HUES6 (cell line): ENCODE results near the gene NFIA.

Source experiments
- H3K27ac ChIP-seq: 2 replicates; pipeline ENCODE4 v1.7.0; 2013; ENCODE audit warnings: low read depth, mild to moderate bottlenecking, low read length, inconsistent platforms
- H3K27me3 ChIP-seq: 2 replicates; pipeline ENCODE4 v1.6.1; 2013; ENCODE audit warnings: low read length; ENCODE audit not compliant: control insufficient read depth, insufficient read depth
- H3K36me3 ChIP-seq: 2 replicates; pipeline ENCODE4 v1.6.1; 2013; ENCODE audit warnings: low read length; ENCODE audit not compliant: control insufficient read depth, insufficient read depth
- H3K4me1 ChIP-seq: 2 replicates; pipeline ENCODE4 v1.6.1; 2013; ENCODE audit warnings: low read length; ENCODE audit not compliant: control insufficient read depth, insufficient read depth
- H3K4me3 ChIP-seq: 2 replicates; pipeline ENCODE4 v1.5.1; 2013; ENCODE audit warnings: low read depth, low read length
- H3K9ac ChIP-seq: one replicate; pipeline ENCODE4 v1.6.1; 2013; ENCODE audit warnings: mild to moderate bottlenecking, low read length
- H3K9me3 ChIP-seq: 2 replicates; pipeline ENCODE4 v1.6.1; 2013; ENCODE audit warnings: low read depth, low read length; ENCODE audit not compliant: control insufficient read depth, insufficient read depth

The NFIA gene

DNA sequence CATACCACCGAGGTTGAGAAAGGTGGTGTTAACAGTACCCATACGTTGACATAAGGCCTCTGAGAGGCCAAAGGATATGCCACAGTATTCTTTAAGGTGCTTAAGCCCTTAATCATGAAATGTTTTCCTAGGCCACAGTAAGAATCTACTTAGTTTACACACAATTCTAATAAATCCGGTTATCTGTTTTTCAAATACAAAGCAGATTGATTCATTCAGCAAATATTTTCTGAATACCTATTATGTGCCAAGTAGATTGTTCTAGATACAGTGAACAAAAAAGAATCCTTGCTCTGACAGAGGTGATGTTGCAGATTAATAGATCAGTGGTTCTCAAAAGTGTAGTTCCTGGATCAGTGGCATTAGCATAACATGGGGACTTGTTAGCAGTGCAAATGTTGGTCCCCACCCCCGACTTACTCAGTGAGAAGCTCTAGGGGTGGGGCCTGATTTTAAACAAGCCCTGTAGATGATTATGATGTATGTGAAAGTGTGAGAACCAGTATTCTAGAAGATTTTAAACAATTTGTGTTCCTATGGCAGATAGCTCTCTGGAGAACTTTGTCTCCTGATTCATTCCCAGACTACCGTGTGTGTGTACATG lies 61.6 kb downstream of the NFIA start:
- Histone ChIP-seq H3K9me3 (no peaks in the 10 kb centered on the region), H3K27ac (no peak overlapping the region), H3K36me3 (no peaks in the 10 kb centered on the region), H3K27me3 (no peaks in the 10 kb centered on the region), H3K9ac (no peak overlapping the region), H3K4me3 (no peak overlapping the region), H3K4me1 (peaks cover 24% of the 10 kb centered on the region)

- Histone ChIP-seq H3K27me3 (no peaks in the 10 kb centered on the region), H3K4me1 (peaks cover 9% of the 10 kb centered on the region; the same call in 1 of the 2 replicates), H3K27ac (no peak overlapping the region), H3K9ac (no peak overlapping the region), H3K9me3 (no peaks in the 10 kb centered on the region), H3K4me3 (no peak overlapping the region), H3K36me3 (no peaks in the 10 kb centered on the region)
Observed at GRCh38 chr1:61149010-61149860, 66.9 kb downstream of the NFIA start.

- Histone ChIP-seq H3K4me1 (peaks cover 9% of the 10 kb centered on the region; the same call in 1 of the 2 replicates), H3K27ac (no peak overlapping the region), H3K9me3 (no peaks in the 10 kb centered on the region), H3K4me3 (no peak overlapping the region), H3K9ac (no peak overlapping the region), H3K27me3 (no peaks in the 10 kb centered on the region), H3K36me3 (no peaks in the 10 kb centered on the region)
Observed at GRCh38 chr1:61151565-61151964, 69.2 kb downstream of the NFIA start.

- Histone ChIP-seq H3K4me3 (no peak overlapping the region), H3K9me3 (no peaks in the 10 kb centered on the region), H3K4me1 (peaks cover 11% of the 10 kb centered on the region; the same call in 1 of the 2 replicates), H3K27me3 (no peaks in the 10 kb centered on the region), H3K27ac (no peak overlapping the region), H3K9ac (no peak overlapping the region), H3K36me3 (no peaks in the 10 kb centered on the region)
Observed at GRCh38 chr1:61152066-61152465, 69.7 kb downstream of the NFIA start.

DNA sequence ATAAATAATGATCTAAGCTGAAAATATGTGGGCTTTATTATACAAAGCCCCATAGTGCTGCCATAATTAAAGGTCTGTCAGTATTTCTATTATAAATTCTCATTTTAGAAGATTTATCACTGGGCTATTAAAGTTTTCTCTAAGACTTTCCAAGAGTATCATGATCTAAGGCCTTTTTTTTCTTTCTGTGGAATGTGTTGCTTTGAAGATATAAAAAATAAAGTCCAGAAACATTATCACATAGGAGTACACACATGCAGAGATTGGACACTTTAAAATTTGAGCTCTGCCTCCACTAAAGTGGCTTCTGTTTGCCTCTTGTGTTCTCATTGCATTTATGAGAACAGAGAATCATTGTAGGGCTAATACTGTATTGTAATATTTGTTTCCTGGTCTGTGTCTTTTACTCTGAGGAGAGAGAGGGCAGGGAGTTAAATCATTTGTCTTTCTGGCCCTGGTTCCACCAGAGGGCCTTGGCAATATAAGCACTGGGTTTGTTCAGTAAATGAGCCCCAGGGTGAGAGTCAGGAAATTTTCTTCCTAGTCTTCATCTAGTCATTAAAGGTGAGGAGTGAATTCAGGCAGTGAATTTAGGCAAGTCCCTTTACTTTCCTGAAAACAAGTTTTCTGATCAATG lies 70.2 kb downstream of the NFIA start:
- no peak overlapping the region for H3K9ac ChIP-seq
- H3K9me3 ChIP-seq = no peaks in the 10 kb centered on the region
- no peak overlapping the region for H3K4me3 ChIP-seq
- no peak overlapping the region for H3K27ac ChIP-seq
- no peaks in the 10 kb centered on the region for H3K36me3 ChIP-seq
- H3K4me1 ChIP-seq = peaks cover 15% of the 10 kb centered on the region; the same call in 1 of the 2 replicates
- no peaks in the 10 kb centered on the region for H3K27me3 ChIP-seq

GRCh38 chr1:61156576-61157467 lies 74.5 kb downstream of the NFIA start:
- no peak overlapping the region for H3K4me3 ChIP-seq
- H3K9me3 ChIP-seq = no peaks in the 10 kb centered on the region
- H3K27me3 ChIP-seq = no peaks in the 10 kb centered on the region
- H3K4me1 ChIP-seq = peaks cover 14% of the 10 kb centered on the region
- H3K9ac ChIP-seq = no peak overlapping the region
- H3K27ac ChIP-seq = no peak overlapping the region
- no peaks in the 10 kb centered on the region for H3K36me3 ChIP-seq

DNA sequence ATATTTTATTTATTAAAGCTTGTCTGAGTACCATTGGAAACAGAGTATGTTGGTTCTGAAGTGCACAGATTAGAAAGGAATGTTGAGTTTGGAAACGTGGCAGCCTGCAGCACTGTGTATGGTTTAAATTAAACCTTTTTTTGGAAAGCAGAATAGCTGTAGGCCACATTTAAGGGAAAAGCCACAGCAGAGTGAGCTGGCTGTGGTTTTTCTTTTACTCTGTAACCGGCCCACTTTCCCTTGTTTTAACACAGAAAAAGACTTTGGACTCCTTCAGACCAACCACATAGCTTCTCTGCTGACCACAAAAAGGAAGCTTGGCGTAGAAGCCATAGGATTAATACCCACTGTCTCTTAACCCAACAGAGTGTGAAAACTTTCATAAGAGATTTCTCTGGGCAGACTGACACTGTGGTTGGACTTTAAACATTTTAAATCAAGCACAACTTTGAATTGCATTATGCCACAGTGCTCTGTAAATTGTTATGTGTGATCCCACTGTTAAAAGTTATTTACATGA lies 75.2 kb downstream of the NFIA start:
- H3K27ac ChIP-seq = no peak overlapping the region
- H3K4me1 ChIP-seq = peaks cover 10% of the 10 kb centered on the region
- H3K4me3 ChIP-seq = no peak overlapping the region
- no peak overlapping the region for H3K9ac ChIP-seq
- no peaks in the 10 kb centered on the region for H3K36me3 ChIP-seq
- no peaks in the 10 kb centered on the region for H3K27me3 ChIP-seq
- H3K9me3 ChIP-seq = no peaks in the 10 kb centered on the region

DNA sequence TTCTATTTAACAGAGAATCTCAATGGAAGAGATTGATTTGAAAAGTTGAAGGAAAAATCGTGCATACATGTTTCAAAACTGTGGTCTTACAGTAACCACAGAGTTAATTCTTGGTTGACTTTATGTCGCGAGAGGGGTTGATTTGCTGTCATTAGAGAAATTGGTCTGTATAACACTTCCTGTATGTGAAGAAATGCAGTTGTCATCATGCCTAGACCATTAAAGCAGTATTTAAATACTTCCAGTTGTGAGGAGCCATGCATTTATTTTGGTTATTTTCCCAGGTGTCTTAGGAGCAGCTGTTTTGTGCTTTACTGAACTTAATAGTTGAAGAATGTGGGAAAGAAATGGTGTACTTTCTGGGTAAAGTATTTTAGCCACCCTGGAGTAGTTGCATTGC lies 76.2 kb downstream of the NFIA start:
- Histone ChIP-seq H3K9me3 (no peaks in the 10 kb centered on the region), H3K27me3 (no peaks in the 10 kb centered on the region), H3K4me1 (peaks cover 10% of the 10 kb centered on the region), H3K36me3 (no peaks in the 10 kb centered on the region), H3K9ac (no peak overlapping the region), H3K4me3 (no peak overlapping the region), H3K27ac (no peak overlapping the region)

DNA sequence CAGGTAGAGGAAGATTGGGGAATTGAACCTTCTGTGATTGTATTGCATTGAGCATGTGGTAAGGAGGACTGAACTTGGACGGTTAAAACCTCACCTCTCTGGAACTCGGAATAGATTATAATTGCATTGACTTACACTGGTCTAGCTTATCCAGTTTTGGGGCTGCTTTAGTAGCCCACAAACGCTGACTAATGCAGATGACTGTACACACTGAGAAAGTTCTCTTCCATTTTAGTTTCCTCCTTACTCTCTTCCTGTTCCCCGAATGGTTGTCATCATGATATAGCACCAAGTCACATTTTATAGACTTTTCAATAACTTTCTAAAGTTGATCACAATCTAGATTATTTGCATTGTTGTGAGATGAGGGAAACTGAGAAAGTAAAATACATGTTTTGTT lies 78.2 kb downstream of the NFIA start:
- H3K9ac ChIP-seq = no peak overlapping the region
- no peaks in the 10 kb centered on the region for H3K36me3 ChIP-seq
- no peaks in the 10 kb centered on the region for H3K9me3 ChIP-seq
- H3K4me1 ChIP-seq = peaks cover 10% of the 10 kb centered on the region
- H3K27me3 ChIP-seq = no peaks in the 10 kb centered on the region
- H3K27ac ChIP-seq = no peak overlapping the region
- no peak overlapping the region for H3K4me3 ChIP-seq

DNA sequence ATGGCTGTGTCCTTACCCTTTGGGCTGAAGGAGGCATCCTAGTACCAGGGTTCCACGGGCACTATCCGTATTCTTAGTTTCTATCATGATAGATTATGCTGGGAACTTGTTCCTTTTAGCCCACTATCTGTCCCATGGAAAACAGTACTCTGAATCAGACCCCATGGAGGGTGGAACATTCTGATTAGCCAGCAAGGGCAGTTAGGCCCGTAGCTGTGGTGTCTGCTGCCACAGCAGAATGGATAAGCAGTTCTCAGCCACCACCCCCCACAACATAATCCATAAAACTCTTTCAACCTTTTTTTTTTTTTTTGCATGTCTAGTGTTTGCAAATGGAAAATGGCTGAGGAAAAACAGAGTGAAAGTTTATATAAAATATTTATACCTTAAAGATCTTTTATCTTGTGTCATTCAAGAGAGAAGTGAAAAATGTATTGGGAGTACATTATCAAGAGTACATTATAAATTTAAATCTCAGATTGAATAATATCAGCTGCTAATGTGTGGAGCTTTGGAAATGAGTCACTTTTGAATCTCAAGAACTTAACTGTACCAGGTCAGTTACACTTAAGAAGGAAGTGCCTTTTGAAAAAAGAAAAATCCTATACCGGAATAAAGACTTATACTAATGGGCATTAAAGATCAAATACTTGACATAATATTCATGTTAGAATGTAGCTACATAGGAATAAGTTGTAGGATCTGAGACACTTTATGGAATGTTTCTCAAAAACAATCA lies 80.3 kb downstream of the NFIA start:
- H3K4me3 ChIP-seq = no peak overlapping the region
- peaks cover 4% of the 10 kb centered on the region for H3K4me1 ChIP-seq
- no peak overlapping the region for H3K27ac ChIP-seq
- H3K9ac ChIP-seq = no peak overlapping the region
- no peaks in the 10 kb centered on the region for H3K9me3 ChIP-seq
- no peaks in the 10 kb centered on the region for H3K27me3 ChIP-seq
- no peaks in the 10 kb centered on the region for H3K36me3 ChIP-seq
